ENCODE measurements around the gene NR1D1.

Gene NR1D1

GRCh38 chr17:40092581-40092980 is 7.8 kb downstream of the NR1D1 start:
- DNase-seq (ENCODE audit: low spot score): no peak
- TF ChIP-seq CTCF (IDR thresholded peaks at IDR 0.05; ENCODE audit: extremely low read depth, insufficient read depth, missing control alignments): no peak
- in situ Hi-C loops (cut with MboI; ENCODE audit: low pct_unique_long_range_greater_than_20kb, low sequenced_read_pairs, unreplicated experiment): no loop called here

- in situ Hi-C loops (cut with MboI; ENCODE audit: low pct_unique_long_range_greater_than_20kb, low sequenced_read_pairs, unreplicated experiment): no loop called here
- no peak for DNase-seq (ENCODE audit: low spot score)
- no peak for TF ChIP-seq CTCF (IDR thresholded peaks at IDR 0.05; ENCODE audit: extremely low read depth, insufficient read depth, missing control alignments)
These were observed 8.5 kb downstream of the NR1D1 start for GRCh38 chr17:40091691-40092397.

GRCh38 chr17:40090237-40091119 is 9.9 kb downstream of the NR1D1 start:
- DNase-seq (ENCODE audit: low spot score): no peak
- in situ Hi-C loops (cut with MboI; ENCODE audit: low pct_unique_long_range_greater_than_20kb, low sequenced_read_pairs, unreplicated experiment): no loop called here
- no peak for TF ChIP-seq CTCF (IDR thresholded peaks at IDR 0.05; ENCODE audit: extremely low read depth, insufficient read depth, missing control alignments)

- in situ Hi-C loops (cut with MboI; ENCODE audit: low pct_unique_long_range_greater_than_20kb, low sequenced_read_pairs, unreplicated experiment): no loop called here
- no peak for TF ChIP-seq CTCF (IDR thresholded peaks at IDR 0.05; ENCODE audit: extremely low read depth, insufficient read depth, missing control alignments)
These were observed 11.1 kb downstream of the NR1D1 start for GRCh38 chr17:40089077-40089895.

GRCh38 chr17:40087903-40088718 is 12.3 kb downstream of the NR1D1 start:
- in situ Hi-C loops (cut with MboI; ENCODE audit: low pct_unique_long_range_greater_than_20kb, low sequenced_read_pairs, unreplicated experiment): no loop called here
- DNase-seq (ENCODE audit: low spot score): no peak
- TF ChIP-seq CTCF (IDR thresholded peaks at IDR 0.05; ENCODE audit: extremely low read depth, insufficient read depth, missing control alignments): no peak

More at GRCh38 chr17:40089077-40089895, 11.1 kb downstream of the NR1D1 start:
- no peak for DNase-seq (ENCODE audit: low spot score)

Data from GM13977 (cell line).